SK-N-SH (cell line): ENCODE data around the gene MAGI3. TPM values are rescaled to one million over a fixed set of nuclear protein-coding genes. Genes with fewer than 3 reads are reported as not detected.

ENCODE experiments used
- CTCF ChIA-PET: fragments of 300-600, 350-600 bp; formaldehyde crosslinking; extraction: SDS; loops from one replicate; lab custom pipeline; 2021; lab: Yijun Ruan, JAX
- POLR2A ChIA-PET: fragments of 350-600 bp; sonication (Branson Sonifier 250); formaldehyde crosslinking; extraction: SDS; loops from one replicate; lab custom pipeline; 2020; ENCODE audit warnings: antibody characterized with exemption, inconsistent platforms; lab: Yijun Ruan, JAX
- DNase-seq: peaks from one replicate; pipeline ENCODE4 v3.0.0; 2012
- H2AFZ ChIP-seq: fragments of 200-600 bp; sonication (generic); 2 replicates; pipeline ENCODE4 v1.8.1; 2016; ENCODE audit warnings: antibody characterized with exemption, mild to moderate bottlenecking, low read depth
- H3F3A ChIP-seq: fragments of 200-600 bp; sonication (generic); replicated peaks from 2 replicates; pipeline ENCODE3; 2016; ENCODE audit warnings: antibody characterized with exemption, mild to moderate bottlenecking; ENCODE audit not compliant: insufficient read depth
- H3K27ac ChIP-seq, 2 experiments: fragments of 200-500 bp in 1 of 2; fragments of 200-600 bp in 1 of 2; sonication (Bioruptor generic) in 1 of 2; sonication (generic), shearing (Covaris generic) in 1 of 2; 2 replicates each; pipeline versions ENCODE4 v1.5.1 to v1.6.1; 2014 to 2016; ENCODE audit warnings: low read depth in 2 of 2, inconsistent platforms in 1 of 2, low read length in 1 of 2, mild to moderate bottlenecking in 1 of 2, mixed read lengths in 1 of 2
- H3K27me3 ChIP-seq: fragments of 200-600 bp; sonication (generic), shearing (Covaris generic); 2 replicates; pipeline ENCODE4 v1.6.1; 2016; ENCODE audit warnings: mixed run types; ENCODE audit not compliant: insufficient read depth
- H3K36me3 ChIP-seq, 2 experiments: fragments of 200-500 bp in 1 of 2; fragments of 200-600 bp in 1 of 2; sonication (Bioruptor generic) in 1 of 2; sonication (generic) in 1 of 2; replicated peaks in 1 of 2; 2 replicates each; pipeline versions ENCODE3 to v1.5.1; 2014 to 2016; ENCODE audit warnings: low read length in 1 of 2, mild to moderate bottlenecking in 1 of 2; ENCODE audit not compliant: insufficient read depth in 2 of 2, control insufficient read depth in 1 of 2
- H3K4me1 ChIP-seq, 2 experiments: fragments of 200-500 bp in 1 of 2; fragments of 200-600 bp in 1 of 2; sonication (Bioruptor generic) in 1 of 2; sonication (generic), shearing (Covaris generic) in 1 of 2; 2 replicates each; pipeline versions ENCODE4 v1.5.1 to v1.6.1; 2014 to 2016; ENCODE audit warnings: low read depth in 1 of 2, low read length in 1 of 2, mixed run types in 1 of 2; ENCODE audit not compliant: insufficient read depth in 2 of 2, control insufficient read depth in 1 of 2
- H3K4me2 ChIP-seq: fragments of 200-600 bp; sonication (generic), shearing (Covaris generic); 2 replicates; pipeline ENCODE4 v1.6.1; 2017; ENCODE audit warnings: mixed run types
- H3K4me3 ChIP-seq, 2 experiments: fragments of 200-500 bp in 1 of 2; fragments of 200-600 bp in 1 of 2; sonication (Bioruptor generic) in 1 of 2; sonication (generic), shearing (Covaris generic) in 1 of 2; 2 replicates each; pipeline versions ENCODE4 v1.5.1 to v1.8.1; 2014 to 2016; ENCODE audit warnings: low read depth in 2 of 2, inconsistent platforms in 1 of 2, low read length in 1 of 2, mild to moderate bottlenecking in 1 of 2, mixed read lengths in 1 of 2, moderate library complexity in 1 of 2
- H3K79me2 ChIP-seq: fragments of 200-600 bp; sonication (generic); 2 replicates; pipeline ENCODE4 v1.8.1; 2017; ENCODE audit warnings: mild to moderate bottlenecking; ENCODE audit not compliant: insufficient read depth
- H3K9ac ChIP-seq: fragments of 200-600 bp; sonication (generic); 2 replicates; pipeline ENCODE4 v1.6.1; 2017; ENCODE audit warnings: mixed run types
- H3K9me2 ChIP-seq: fragments of 200-600 bp; sonication (generic); 2 replicates; pipeline ENCODE4 v1.6.1; 2017; ENCODE audit warnings: mixed run types
- H3K9me3 ChIP-seq: fragments of 200-600 bp; sonication (generic); 2 replicates; pipeline ENCODE4 v1.6.1; 2017; ENCODE audit warnings: mixed run types, mild to moderate bottlenecking, moderate library complexity
- H4K20me1 ChIP-seq: fragments of 200-600 bp; sonication (generic); 2 replicates; pipeline ENCODE4 v1.6.1; 2017; ENCODE audit warnings: mild to moderate bottlenecking, mixed run types; ENCODE audit not compliant: insufficient read depth
- CHD2 ChIP-seq: fragments of 150-350 bp; IDR thresholded peaks from 2 replicates; pipeline ENCODE4 v1.6.1; 2018; ENCODE audit warnings: low read length; ENCODE audit not compliant: partially characterized antibody
- EP300 ChIP-seq, 2 experiments: IDR thresholded peaks; 2 replicates each; pipeline versions ENCODE4 v1.4.0 to v1.6.1; 2012; ENCODE audit warnings: borderline replicate concordance in 1 of 2, low read depth in 1 of 2, low read length in 1 of 2
- FOSL2 ChIP-seq: IDR thresholded peaks from 2 replicates; pipeline ENCODE4 v1.4.0; 2012; ENCODE audit warnings: low read depth, mild to moderate bottlenecking, moderate library complexity, borderline replicate concordance
- FOXJ3 ChIP-seq: sonication (generic); formaldehyde crosslinking; IDR thresholded peaks from 2 replicates; pipeline ENCODE4 v1.5.1; 2020; ENCODE audit warnings: mild to moderate bottlenecking, missing genetic modification reagents
- GATA2 ChIP-seq: sonication (generic); formaldehyde crosslinking; IDR thresholded peaks from 2 replicates; pipeline ENCODE4 v1.5.0; 2020; ENCODE audit warnings: mild to moderate bottlenecking, missing genetic modification reagents
- JUND ChIP-seq: IDR thresholded peaks from 2 replicates; pipeline ENCODE4 v1.4.0; 2012
- MAX ChIP-seq: IDR thresholded peaks from 2 replicates; pipeline ENCODE4 v1.4.0; 2012; ENCODE audit warnings: low read depth
- MEF2A ChIP-seq: IDR thresholded peaks from 2 replicates; pipeline ENCODE4 v1.4.0; 2012; ENCODE audit warnings: low read depth, borderline replicate concordance
- MXI1 ChIP-seq: IDR thresholded peaks from 2 replicates; pipeline ENCODE4 v1.6.1; 2012; ENCODE audit warnings: mild to moderate bottlenecking, low read depth, low read length, improper control_type of control experiment
- NFIC ChIP-seq: IDR thresholded peaks from 2 replicates; pipeline ENCODE4 v1.4.0; 2012; ENCODE audit warnings: borderline replicate concordance
- NRF1 ChIP-seq: IDR thresholded peaks from 2 replicates; pipeline ENCODE4 v1.6.1; 2012; ENCODE audit warnings: low read depth, mild to moderate bottlenecking, low read length
- PBX3 ChIP-seq: IDR thresholded peaks from 2 replicates; pipeline ENCODE4; 2012
- POLR2AphosphoS5 ChIP-seq: IDR thresholded peaks from 2 replicates; pipeline ENCODE4 v1.6.1; 2012; ENCODE audit warnings: low read depth, low read length
- RFX5 ChIP-seq: IDR thresholded peaks from 2 replicates; pipeline ENCODE4 v1.6.1; 2012; ENCODE audit warnings: mild to moderate bottlenecking, improper control_type of control experiment, low read length
- RXRA ChIP-seq: IDR thresholded peaks from 2 replicates; pipeline ENCODE4 v1.4.0; 2012; ENCODE audit warnings: low read depth, mild to moderate bottlenecking, borderline replicate concordance
- SIN3A ChIP-seq: IDR thresholded peaks from 2 replicates; pipeline ENCODE4 v1.6.1; 2012; ENCODE audit warnings: low read depth, mild to moderate bottlenecking, low read length, moderate library complexity, borderline replicate concordance
- SMC3 ChIP-seq: IDR thresholded peaks from 2 replicates; pipeline ENCODE4 v1.6.1; 2012; ENCODE audit warnings: low read depth, low read length, improper control_type of control experiment
- USF1 ChIP-seq: IDR thresholded peaks from 2 replicates; pipeline ENCODE4 v1.4.0; 2012; ENCODE audit warnings: low read depth, borderline replicate concordance
- USF2 ChIP-seq: fragments of 150-350 bp; IDR thresholded peaks from 2 replicates; pipeline ENCODE4 v1.6.1; 2017; ENCODE audit warnings: antibody characterized with exemption, low read length, low read depth, borderline replicate concordance
- YY1 ChIP-seq: IDR thresholded peaks from 2 replicates; pipeline ENCODE4 v1.4.0; 2012; ENCODE audit warnings: low read depth, mild to moderate bottlenecking
- WGBS: methylation state at CpG from one replicate; pipeline ENCODE4 v1.1.6; 2017; ENCODE audit warnings: low lambda C conversion rate; 5-methylcytosine and 5-hydroxymethylcytosine counted together
- polyA plus RNA-seq, 3 experiments: library from polyadenylated mRNA; depleted of rRNA; stranded (reverse); fragments of >200 nt; gene quantifications; 2 replicates each; pipeline ENCODE4 v1.2.3, GENCODE V29; 2012
- TF ChIP-seq, protein P1 (sequence below): fragments of 150-350 bp; IDR thresholded peaks from 2 replicates; pipeline ENCODE4 v1.6.1; 2016; ENCODE audit warnings: mild to moderate bottlenecking, low read depth, low read length

Gene MAGI3
- polyA plus RNA-seq, 1 of the 3 experiments (the other 2 are of a cell fraction), result 2.9 TPM

DNA sequence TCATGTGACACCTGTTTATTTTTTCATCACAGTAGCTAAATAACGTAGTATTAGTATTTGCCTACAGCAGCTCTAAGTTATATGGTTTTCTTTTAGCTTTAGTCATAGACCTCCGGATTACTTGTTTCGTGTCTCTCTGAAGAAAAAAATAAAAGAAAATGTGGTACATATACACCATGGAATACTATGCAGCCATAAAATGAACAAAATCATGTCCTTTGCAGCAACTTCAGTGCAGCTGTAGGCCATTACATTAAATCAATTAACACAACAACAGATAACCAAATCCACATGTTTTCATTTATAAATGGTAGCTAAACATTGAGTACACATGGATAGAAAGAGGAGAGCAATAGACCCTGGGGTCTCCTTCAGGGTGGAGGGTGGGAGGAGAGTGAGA, 142.7 kb downstream of the MAGI3 start:
- WGBS, result 96% methylated on average over 3 of the region's 3 CpGs
- CTCF ChIA-PET, result interaction anchor here (1.5 kb wide), 1 partner anchor 14 kb away, joined by 5 read pairs; no protein-coding TSS in a partner anchor
- DNase-seq, result no peak

DNA sequence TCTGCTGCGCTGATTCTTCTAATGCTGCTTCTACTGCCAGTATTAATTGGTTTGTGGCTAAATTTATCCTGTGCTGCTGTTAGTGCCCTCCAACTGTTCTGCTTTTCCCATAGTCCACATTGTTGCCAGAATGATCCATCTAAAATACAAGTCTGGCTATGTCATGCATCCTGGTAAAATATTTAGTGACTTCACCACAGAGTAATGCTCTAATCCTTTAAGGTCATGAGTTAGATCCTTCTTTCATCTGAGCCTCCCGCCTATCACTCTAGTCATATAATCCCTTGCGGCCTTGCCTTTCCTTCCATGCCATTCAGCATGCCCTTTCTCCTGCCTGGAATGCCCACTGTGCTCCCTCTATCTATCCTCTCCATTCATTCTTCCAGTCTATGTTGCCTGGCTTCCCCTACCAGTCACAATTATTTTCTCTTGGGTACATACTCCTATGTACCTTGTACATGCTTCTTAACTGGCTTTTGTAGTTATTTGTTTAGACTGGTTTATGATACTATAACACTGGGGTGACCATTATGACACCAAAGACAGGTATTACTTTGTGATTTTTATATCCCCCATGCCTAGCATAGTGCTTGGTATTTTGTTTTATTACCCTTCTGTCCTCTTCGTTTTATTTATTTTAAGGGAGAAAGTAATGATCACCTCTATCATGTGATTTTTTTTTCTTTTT, 144.0 kb downstream of the MAGI3 start:
- peaks cover 24 to 34% of the 10 kb centered on the region in 2 experiments for H3K4me1 ChIP-seq
- H3K36me3 ChIP-seq, result no peaks in the 10 kb centered on the region
- peaks cover 71% of the 10 kb centered on the region for H3K79me2 ChIP-seq
- ChIA-PET POLR2A (interaction anchor here (0.7 kb wide), 1 partner anchor 145 kb away, joined by 3 read pairs; no protein-coding TSS in a partner anchor), CTCF (no interaction called here)
- H3K9me3 ChIP-seq, result no peaks in the 10 kb centered on the region
- H4K20me1 ChIP-seq, result no peaks in the 10 kb centered on the region
- peak overlapping the region; percentile 35; the same call in 1 of the 2 replicates for H3K4me2 ChIP-seq
- no peak for DNase-seq
- peaks cover 42% of the 10 kb centered on the region for H3F3A ChIP-seq
- H3K9me2 ChIP-seq, result no peaks in the 10 kb centered on the region
- peak overlapping the region; percentile 91 to 93 for H3K27ac ChIP-seq
- H3K27me3 ChIP-seq, result no peaks in the 10 kb centered on the region
- 33% methylated on average over 4 of the region's 4 CpGs for WGBS
- peak overlapping the region; percentile 58 for H3K9ac ChIP-seq
- H3K4me3 ChIP-seq, result no peak overlapping the region
- no peak overlapping the region for H2AFZ ChIP-seq
- TF ChIP-seq USF2 (no peak), PBX3 (peak; percentile 69; the same call in 1 of the 2 replicates), GATA2 (CRISPR knock-in tag) (no peak), CHD2 (no peak), FOXJ3 (CRISPR knock-in tag) (no peak), RXRA (peak; percentile 73; the same call in 1 of the 2 replicates), MEF2A (peak; percentile 71; the same call in 1 of the 2 replicates), FOSL2 (peak; percentile 52; the same call in 1 of the 2 replicates), EP300 (IDR thresholded peaks at IDR 0.05; ENCODE audit: borderline replicate concordance in 1 of 2, low read depth in 1 of 2, low read length in 1 of 2) (peak in 1 of 2 experiments; percentile 76; a peak in 1 of 4 replicates)

More for the DNA sequence above, 142.7 kb downstream of the MAGI3 start:
- no peaks in the 10 kb centered on the region for H3K9me2 ChIP-seq
- TF ChIP-seq YY1 (no peak), MXI1 (no peak), SIN3A (no peak), NFIC (no peak), POLR2AphosphoS5 (no peak), RFX5 (no peak), USF1 (no peak), USF2 (no peak), SMC3 (no peak), MEF2A (no peak), JUND (no peak), NRF1 (no peak), MAX (no peak)
- TF ChIP-seq, protein P1, sequence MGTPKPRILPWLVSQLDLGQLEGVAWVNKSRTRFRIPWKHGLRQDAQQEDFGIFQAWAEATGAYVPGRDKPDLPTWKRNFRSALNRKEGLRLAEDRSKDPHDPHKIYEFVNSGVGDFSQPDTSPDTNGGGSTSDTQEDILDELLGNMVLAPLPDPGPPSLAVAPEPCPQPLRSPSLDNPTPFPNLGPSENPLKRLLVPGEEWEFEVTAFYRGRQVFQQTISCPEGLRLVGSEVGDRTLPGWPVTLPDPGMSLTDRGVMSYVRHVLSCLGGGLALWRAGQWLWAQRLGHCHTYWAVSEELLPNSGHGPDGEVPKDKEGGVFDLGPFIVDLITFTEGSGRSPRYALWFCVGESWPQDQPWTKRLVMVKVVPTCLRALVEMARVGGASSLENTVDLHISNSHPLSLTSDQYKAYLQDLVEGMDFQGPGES, result no peak
- no peaks in the 10 kb centered on the region for H3K27me3 ChIP-seq
- POLR2A ChIA-PET, result interaction anchor here (0.5 kb wide), 1 partner anchor 180 kb away, joined by 3 read pairs; no protein-coding TSS in a partner anchor
- peaks cover 71% of the 10 kb centered on the region for H3K79me2 ChIP-seq
- H3K4me1 ChIP-seq, result peaks cover 24 to 25% of the 10 kb centered on the region in 2 experiments
- peaks cover 40% of the 10 kb centered on the region for H3F3A ChIP-seq
- no peak overlapping the region for H2AFZ ChIP-seq
- H3K27ac ChIP-seq, result peak overlapping the region; percentile 91 to 93; a peak in 3 of 4 replicates
- H3K4me3 ChIP-seq, result no peak overlapping the region
- no peaks in the 10 kb centered on the region for H3K36me3 ChIP-seq
- H3K9me3 ChIP-seq, result peaks cover 6% of the 10 kb centered on the region
- H3K4me2 ChIP-seq, result 0 out of 2 replicates have a peak overlapping the region, but pooled peaks have one; percentile 35
- H4K20me1 ChIP-seq, result no peaks in the 10 kb centered on the region
- no peak overlapping the region for H3K9ac ChIP-seq
